HCT116 (cell line): ENCODE measurements around the gene HDGF.

Experiments
- EZH2 ChIP-seq: fragments of 200-600 bp; sonication (generic); IDR thresholded peaks from 2 replicates; pipeline ENCODE4 v1.6.1; 2017; ENCODE audit warnings: antibody characterized with exemption, mixed run types
- POLR2AphosphoS5 ChIP-seq: IDR thresholded peaks from 2 replicates; pipeline ENCODE4 v1.6.1; 2011; ENCODE audit warnings: mild to moderate bottlenecking, low read depth, low read length, moderate library complexity
- ZBTB33 ChIP-seq: IDR thresholded peaks from 2 replicates; pipeline ENCODE4 v1.6.1; 2011; ENCODE audit warnings: mild to moderate bottlenecking, low read length, moderate library complexity; ENCODE audit not compliant: insufficient replicate concordance; ENCODE audit errors: extremely low read depth
- TF ChIP-seq, protein P1 (sequence below), 3 experiments: fragments of 200-600 bp in 1 of 3; sonication (generic) in 1 of 3; IDR thresholded peaks in 2 of 3; conservative IDR thresholded peaks in 1 of 3; 2 replicates each; pipeline ENCODE4 v1.5.1; 2012 to 2017; ENCODE audit warnings: low read depth in 2 of 3, low read length in 2 of 3, antibody characterized with exemption in 1 of 3, borderline replicate concordance in 1 of 3, control low read depth in 1 of 3, mild to moderate bottlenecking in 1 of 3, mixed read lengths in 1 of 3, mixed run types in 1 of 3, moderate library complexity in 1 of 3; ENCODE audit not compliant: insufficient read depth in 1 of 3

- TF ChIP-seq, protein P1, sequence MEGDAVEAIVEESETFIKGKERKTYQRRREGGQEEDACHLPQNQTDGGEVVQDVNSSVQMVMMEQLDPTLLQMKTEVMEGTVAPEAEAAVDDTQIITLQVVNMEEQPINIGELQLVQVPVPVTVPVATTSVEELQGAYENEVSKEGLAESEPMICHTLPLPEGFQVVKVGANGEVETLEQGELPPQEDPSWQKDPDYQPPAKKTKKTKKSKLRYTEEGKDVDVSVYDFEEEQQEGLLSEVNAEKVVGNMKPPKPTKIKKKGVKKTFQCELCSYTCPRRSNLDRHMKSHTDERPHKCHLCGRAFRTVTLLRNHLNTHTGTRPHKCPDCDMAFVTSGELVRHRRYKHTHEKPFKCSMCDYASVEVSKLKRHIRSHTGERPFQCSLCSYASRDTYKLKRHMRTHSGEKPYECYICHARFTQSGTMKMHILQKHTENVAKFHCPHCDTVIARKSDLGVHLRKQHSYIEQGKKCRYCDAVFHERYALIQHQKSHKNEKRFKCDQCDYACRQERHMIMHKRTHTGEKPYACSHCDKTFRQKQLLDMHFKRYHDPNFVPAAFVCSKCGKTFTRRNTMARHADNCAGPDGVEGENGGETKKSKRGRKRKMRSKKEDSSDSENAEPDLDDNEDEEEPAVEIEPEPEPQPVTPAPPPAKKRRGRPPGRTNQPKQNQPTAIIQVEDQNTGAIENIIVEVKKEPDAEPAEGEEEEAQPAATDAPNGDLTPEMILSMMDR (IDR thresholded peaks at IDR 0.05 in 2 of 3, conservative IDR thresholded peaks at IDR 0.05 in 1 of 3; ENCODE audit: borderline replicate concordance in 1 of 3, insufficient read depth in 1 of 3, low read depth in 2 of 3, low read length in 2 of 3), result no peak
- TF ChIP-seq EZH2 (no peak), ZBTB33 (no peak), POLR2AphosphoS5 (no peak)
Measured at GRCh38 chr1:156775799-156776198, 24.3 kb upstream of the HDGF start.
